Type B pancreatic cell (in vitro differentiated cells): ENCODE measurements around the gene TMEM39B. TPM values are rescaled to one million over a fixed set of nuclear protein-coding genes. Genes with fewer than 3 reads are reported as not detected.
"Not testable (repeated sequence)": the region's sequence is repeated elsewhere in the genome, so short reads cannot be mapped to it uniquely, and the experiment has no call there.

Source experiments
- DNase-seq: peaks from one replicate; pipeline ENCODE4 v3.0.0; 2021; ENCODE audit warnings: mixed read lengths; ENCODE audit not compliant: unreplicated experiment; ENCODE audit errors: extremely low spot score
- H3K27ac Mint-ChIP-seq: 2 replicates; pipeline ENCODE4 v1.8.0; 2021; ENCODE audit warnings: mild to moderate bottlenecking, mixed read lengths
- H3K27me3 Mint-ChIP-seq: 2 replicates; pipeline ENCODE4 v1.8.0; 2021; ENCODE audit warnings: mixed read lengths
- H3K36me3 Mint-ChIP-seq: 2 replicates; pipeline ENCODE4 v1.8.0; 2021; ENCODE audit warnings: mixed read lengths
- H3K4me1 Mint-ChIP-seq: one replicate; pipeline ENCODE4 v1.8.0; 2021; ENCODE audit warnings: mixed read lengths; ENCODE audit not compliant: unreplicated experiment
- H3K4me3 Mint-ChIP-seq: 2 replicates; pipeline ENCODE4 v1.8.0; 2021; ENCODE audit warnings: mild to moderate bottlenecking, mixed read lengths
- H3K9me3 Mint-ChIP-seq: 2 replicates; pipeline ENCODE4 v1.8.0; 2021; ENCODE audit warnings: mixed read lengths
- total RNA-seq: library from RNA; stranded (reverse); gene quantifications from 2 replicates; pipeline ENCODE4 v1.2.1, GENCODE V29; 2021; ENCODE audit warnings: low replicate concordance
- TF ChIP-seq, protein P1 (sequence below): fragments of 200-600 bp; sonication (generic); conservative IDR thresholded peaks from 2 replicates; pipeline ENCODE4 v1.5.0; 2021; ENCODE audit warnings: antibody characterized with exemption, mild to moderate bottlenecking

TMEM39B gene
- total RNA-seq, 1 donor from 2014 or later: 23.3 TPM

DNA sequence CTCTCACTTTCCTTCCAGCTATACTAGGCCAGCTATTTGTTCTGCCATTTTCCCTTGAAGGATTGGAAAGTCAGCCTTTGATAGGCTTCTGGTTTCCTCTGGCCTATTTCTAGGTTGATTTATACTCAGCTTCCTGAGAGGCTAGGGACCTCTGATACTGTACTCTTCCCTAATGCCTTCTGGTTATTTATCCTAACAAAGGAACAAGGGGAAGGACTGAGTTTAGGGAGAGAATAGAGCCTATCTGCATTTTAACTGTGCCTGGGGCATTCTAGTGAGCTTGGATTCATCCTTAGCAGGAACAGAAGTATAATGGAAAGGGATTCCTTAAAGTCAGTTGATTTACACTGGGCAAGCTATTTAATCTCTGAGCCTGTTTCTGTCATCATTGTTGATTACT is 11.8 kb upstream of the TMEM39B start:
- Mint-ChIP-seq H3K36me3 (peaks cover 29% of the 10 kb centered on the region), H3K27ac (peak overlapping the region; percentile 90), H3K27me3 (no peaks in the 10 kb centered on the region), H3K4me1 (peaks cover 36% of the 10 kb centered on the region), H3K9me3 (no peaks in the 10 kb centered on the region), H3K4me3 (no peak overlapping the region)
- TF ChIP-seq, protein P1, sequence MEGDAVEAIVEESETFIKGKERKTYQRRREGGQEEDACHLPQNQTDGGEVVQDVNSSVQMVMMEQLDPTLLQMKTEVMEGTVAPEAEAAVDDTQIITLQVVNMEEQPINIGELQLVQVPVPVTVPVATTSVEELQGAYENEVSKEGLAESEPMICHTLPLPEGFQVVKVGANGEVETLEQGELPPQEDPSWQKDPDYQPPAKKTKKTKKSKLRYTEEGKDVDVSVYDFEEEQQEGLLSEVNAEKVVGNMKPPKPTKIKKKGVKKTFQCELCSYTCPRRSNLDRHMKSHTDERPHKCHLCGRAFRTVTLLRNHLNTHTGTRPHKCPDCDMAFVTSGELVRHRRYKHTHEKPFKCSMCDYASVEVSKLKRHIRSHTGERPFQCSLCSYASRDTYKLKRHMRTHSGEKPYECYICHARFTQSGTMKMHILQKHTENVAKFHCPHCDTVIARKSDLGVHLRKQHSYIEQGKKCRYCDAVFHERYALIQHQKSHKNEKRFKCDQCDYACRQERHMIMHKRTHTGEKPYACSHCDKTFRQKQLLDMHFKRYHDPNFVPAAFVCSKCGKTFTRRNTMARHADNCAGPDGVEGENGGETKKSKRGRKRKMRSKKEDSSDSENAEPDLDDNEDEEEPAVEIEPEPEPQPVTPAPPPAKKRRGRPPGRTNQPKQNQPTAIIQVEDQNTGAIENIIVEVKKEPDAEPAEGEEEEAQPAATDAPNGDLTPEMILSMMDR: no peak
- DNase-seq: no peak

DNA sequence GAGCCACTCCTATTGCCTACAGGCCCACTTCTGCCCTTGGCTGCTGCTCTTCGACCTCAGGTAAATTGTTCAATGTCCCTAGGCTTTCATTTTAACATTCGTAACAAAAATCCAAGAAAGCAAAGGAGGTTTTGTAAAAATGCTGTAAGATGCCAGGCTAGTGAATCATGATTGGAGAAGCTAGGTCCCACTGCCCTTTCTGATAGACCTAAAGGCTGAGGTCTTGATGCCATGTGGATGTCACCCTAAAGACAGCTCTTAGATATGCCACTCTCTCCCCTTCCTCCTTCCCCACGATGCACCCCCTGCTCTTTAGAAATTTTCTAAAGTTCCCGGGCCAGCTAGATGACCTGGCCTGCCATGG is 9.9 kb upstream of the TMEM39B start:
- TF ChIP-seq, protein P1: no peak
- Mint-ChIP-seq H3K36me3 (peaks cover 23% of the 10 kb centered on the region), H3K4me1 (peaks cover 42% of the 10 kb centered on the region), H3K27ac (peak overlapping the region; percentile 90), H3K9me3 (no peaks in the 10 kb centered on the region), H3K27me3 (no peaks in the 10 kb centered on the region), H3K4me3 (peak overlapping the region; percentile 29)
- DNase-seq: no peak

DNA sequence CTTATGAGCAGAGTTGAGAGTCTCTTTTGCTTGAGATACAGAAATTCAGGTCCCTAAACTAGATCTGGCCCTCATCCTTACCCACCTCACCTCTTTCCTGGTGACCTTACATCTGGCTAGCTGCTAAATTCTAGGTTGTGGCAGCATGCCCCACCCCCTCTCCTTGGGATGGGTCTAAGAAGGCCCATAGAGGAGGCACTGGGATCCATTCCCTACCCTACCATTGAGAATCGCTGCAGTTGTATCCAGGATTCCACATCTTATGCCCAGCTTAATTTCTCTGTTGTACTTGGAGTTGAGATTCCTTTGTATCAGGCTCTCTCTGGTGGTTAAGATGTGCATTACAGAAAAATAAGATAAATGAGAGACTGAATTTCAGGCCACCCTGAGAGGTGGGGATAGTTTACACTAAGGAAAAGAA is 9.5 kb upstream of the TMEM39B start:
- peaks cover 40% of the 10 kb centered on the region for H3K4me1 Mint-ChIP-seq
- H3K4me3 Mint-ChIP-seq: peak overlapping the region; percentile 42
- no peak for DNase-seq
- no peaks in the 10 kb centered on the region for H3K27me3 Mint-ChIP-seq
- H3K27ac Mint-ChIP-seq: peak overlapping the region; percentile 90
- H3K9me3 Mint-ChIP-seq: no peaks in the 10 kb centered on the region
- peaks cover 21% of the 10 kb centered on the region for H3K36me3 Mint-ChIP-seq
- TF ChIP-seq, protein P1: peak; percentile 70

DNA sequence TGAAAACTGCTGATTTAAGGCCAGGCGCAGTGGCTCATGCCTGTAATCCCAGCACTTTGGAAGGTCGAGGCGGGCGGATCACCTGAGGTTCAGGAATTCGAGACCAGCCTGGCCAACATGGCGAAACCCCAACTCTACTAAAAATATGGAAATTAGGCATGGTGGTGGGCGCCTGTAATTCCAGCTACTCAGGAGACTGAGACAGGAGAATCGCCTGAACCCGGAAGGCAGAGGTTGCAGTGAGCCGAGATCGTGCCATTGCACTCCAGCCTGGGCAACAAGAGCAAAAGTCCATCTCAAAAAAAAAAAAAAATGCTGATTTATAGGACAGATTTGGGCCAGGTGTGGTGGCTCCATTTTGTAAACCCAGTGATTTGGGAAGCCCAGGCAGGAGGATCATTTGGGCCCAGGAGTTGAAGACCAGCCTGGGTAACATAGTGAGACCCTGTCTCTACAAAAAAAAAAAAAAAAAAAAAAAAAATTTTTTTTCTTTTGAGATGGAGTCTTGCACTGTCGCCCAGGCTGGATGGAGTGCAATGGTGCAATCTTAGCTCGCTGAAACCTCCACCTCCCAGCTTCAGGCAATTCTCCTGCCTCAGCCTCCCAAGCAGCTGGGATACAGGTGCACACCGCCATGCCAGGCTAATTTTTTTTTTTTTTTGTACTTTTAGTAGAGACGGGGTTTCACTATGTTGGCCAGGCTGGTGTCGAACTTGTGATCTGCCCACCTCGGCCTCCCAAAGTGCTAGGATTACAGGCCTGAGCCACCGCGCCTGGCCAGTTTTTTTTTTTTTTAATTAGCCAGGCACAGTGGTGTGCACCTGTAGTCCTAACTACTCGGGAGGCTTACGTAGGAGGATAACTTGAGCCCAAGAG is 6.9 kb upstream of the TMEM39B start:
- not testable (repeated sequence) for H3K4me3 Mint-ChIP-seq, H3K9me3 Mint-ChIP-seq, H3K36me3 Mint-ChIP-seq, H3K27ac Mint-ChIP-seq, DNase-seq, H3K27me3 Mint-ChIP-seq
- peaks cover 35% of the 10 kb centered on the region for H3K4me1 Mint-ChIP-seq

DNA sequence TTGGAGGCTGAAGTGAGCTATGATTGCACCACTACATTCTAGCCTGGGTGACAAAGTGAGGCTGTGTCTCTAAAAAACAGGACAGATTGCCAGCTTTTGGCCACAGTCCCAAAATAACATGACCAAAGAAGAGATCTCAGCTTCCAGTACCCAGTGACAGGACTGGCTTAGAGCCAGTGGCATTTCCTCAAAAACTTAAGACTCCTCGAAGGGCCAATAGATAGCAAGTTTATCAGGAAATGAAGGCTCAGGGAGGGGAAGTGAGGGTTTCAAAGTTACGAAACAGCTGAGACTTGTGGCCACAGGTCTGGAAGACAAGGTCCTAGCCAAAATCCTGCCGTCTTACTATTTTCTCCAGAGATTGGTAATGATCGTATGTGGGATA is 6.3 kb upstream of the TMEM39B start:
- DNase-seq: no peak
- Mint-ChIP-seq H3K4me3 (no peak overlapping the region), H3K4me1 (peaks cover 34% of the 10 kb centered on the region), H3K9me3 (no peaks in the 10 kb centered on the region), H3K27me3 (no peaks in the 10 kb centered on the region), H3K27ac (no peak overlapping the region), H3K36me3 (peaks cover 8% of the 10 kb centered on the region)
- TF ChIP-seq, protein P1: no peak

DNA sequence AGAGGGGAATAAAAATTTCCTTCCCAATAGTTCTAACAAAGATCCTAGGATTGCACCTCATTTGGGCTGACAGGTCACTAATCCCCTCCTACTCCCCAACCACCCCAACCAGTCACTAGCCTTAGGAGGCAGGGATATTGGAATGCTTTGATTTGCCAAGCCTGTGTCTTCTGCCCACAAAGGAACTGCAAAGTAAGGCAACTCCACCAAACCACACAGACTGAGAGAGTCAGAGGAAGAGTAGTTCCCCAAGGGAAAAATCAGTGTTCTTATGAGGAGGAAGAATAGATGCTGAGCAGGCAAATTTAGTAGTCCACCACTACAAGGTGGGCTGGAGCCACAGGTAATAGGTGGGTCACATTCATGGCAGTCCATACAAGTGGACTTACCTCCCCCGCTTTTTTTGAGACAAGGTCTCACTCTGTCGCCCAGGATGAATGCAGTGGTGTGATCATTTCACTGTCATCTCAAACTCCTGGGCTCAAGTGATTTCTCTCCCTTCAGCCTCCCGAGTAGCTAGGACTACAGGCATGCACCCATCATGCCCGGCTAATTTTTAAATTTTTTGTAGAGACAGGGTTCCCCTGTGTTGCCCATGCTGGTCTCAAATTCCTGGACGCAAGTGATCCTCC is 3.7 kb upstream of the TMEM39B start:
- Mint-ChIP-seq H3K27me3 (no peaks in the 10 kb centered on the region), H3K9me3 (no peaks in the 10 kb centered on the region), H3K27ac (peak overlapping the region; percentile 13), H3K4me1 (peaks cover 25% of the 10 kb centered on the region), H3K4me3 (peak overlapping the region; percentile 47), H3K36me3 (no peaks in the 10 kb centered on the region)
- no peak for DNase-seq
- TF ChIP-seq, protein P1: no peak
